Activated CD4-positive, CD25-positive, alpha-beta regulatory T cell treated with anti-CD3 and anti-CD28 coated beads, Interleukin-2, amount 50 U/mL, for 24 hours (primary cell): ENCODE measurements around the gene HDC.

Source experiments
- ATAC-seq, 2 donors: fragments of 150-1000 bp; cut with Tn5 transposase; one replicate each; pipeline ENCODE4 v1.10.0; 2021; ENCODE audit warnings: mild to moderate bottlenecking in 1 of 2, moderate library complexity in 1 of 2

The HDC gene

GRCh38 chr15:50224606-50225005, 40.9 kb downstream of the HDC start:
- no peak for ATAC-seq

DNA sequence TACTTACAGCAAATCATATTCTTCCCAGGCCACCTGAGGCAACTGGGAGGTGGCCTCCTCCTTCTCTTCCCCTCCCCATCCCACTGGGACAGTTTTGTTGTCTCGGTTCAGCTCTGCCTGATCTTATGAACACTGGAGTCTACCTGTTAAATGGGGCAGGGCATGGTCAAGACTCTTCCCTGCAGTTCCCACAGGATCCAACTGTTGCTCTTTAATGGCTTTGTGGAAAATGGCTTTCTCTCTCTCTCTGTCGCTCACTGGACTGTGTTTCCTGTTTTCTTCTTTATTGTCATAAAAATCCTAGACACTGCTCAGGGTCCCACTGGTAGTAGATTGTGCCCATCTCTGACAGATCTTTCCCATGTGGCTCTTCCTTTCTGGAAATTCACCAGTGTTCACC, 43.3 kb downstream of the HDC start:
- ATAC-seq: no peak

DNA sequence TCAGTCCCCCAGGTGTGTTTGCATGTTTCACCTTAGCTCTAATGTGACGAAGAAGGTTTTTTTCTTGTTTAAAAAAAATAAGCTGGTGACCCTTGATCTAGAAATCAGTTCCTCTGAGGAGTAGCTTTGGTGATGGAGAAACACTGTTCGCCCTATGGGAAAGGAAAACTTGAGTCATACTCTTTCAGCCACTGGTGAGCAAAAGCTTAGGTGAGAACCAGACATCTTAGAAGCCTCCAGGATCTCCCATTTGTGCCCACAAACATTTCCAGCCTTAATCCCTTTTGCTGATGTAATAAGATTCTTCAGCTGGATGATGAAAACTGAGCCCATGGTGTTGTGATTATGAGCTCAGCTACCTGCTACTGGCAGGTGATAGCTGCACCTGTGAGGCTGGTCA, 45.7 kb downstream of the HDC start:
- ATAC-seq: no peak

DNA sequence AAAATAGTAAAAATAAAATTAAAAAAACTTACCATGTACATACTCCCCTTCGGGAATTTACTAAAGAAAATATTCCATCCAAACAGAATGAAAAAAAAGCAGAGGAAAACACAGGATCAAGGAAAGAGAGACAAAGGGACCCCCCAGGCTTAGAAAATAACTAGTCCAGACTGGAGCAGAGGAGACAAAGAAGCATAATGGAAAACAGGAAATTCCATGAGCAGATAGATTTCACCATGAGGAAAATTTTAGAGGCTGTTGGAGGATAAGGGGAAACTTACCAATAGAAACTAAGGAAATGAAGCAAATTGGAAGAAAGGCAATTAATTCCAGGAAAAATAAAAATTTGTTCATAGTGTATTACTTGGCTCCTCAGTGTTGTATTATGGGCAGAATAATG, 46.8 kb downstream of the HDC start:
- ATAC-seq: no peak

GRCh38 chr15:50218291-50218690, 47.2 kb downstream of the HDC start:
- ATAC-seq: no peak

- no peak for ATAC-seq
These were observed 54.9 kb downstream of the HDC start for GRCh38 chr15:50210462-50211157.

DNA sequence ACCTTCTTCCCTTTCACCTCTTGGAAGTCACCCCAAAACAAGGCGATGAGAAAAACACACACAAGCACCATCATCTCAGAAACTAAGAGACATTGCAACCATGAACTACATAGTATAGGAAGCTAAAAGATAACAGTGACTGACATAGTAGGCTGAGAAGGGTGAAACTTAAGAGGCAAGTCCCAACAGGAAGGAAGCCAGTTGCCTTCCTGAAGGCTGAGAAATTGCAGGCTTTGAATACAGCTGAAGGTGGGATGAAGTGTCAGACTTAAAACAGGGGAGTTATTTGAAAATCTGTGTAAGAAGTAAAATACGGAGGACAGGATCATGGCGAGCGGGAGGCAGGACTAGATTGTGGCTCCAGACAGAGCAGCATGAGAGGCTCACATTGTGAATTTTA, 55.7 kb downstream of the HDC start:
- no peak for ATAC-seq

- ATAC-seq: no peak
These were observed 59.5 kb downstream of the HDC start for GRCh38 chr15:50206020-50206419.

DNA sequence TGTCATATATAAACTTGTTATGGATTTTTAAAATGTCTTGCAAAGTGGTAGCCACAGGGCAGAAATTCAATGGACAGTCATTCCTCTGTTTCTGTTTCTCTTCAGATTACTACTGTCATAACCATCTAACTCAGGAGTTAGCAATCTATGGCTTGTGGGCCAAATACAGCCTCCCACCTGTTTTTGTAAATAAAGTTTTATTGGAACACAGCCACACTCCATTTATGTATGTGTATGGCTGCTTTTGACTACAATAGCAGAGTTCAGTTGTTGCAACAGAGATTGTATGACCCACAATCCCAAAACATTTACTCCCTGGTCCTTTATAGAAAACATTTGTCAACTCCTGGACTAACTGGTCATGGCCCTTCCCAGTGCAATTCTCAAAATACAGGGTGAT, 63.5 kb downstream of the HDC start:
- ATAC-seq: no peak

- no peak for ATAC-seq
These were observed 72.5 kb downstream of the HDC start for GRCh38 chr15:50192926-50193620.

DNA sequence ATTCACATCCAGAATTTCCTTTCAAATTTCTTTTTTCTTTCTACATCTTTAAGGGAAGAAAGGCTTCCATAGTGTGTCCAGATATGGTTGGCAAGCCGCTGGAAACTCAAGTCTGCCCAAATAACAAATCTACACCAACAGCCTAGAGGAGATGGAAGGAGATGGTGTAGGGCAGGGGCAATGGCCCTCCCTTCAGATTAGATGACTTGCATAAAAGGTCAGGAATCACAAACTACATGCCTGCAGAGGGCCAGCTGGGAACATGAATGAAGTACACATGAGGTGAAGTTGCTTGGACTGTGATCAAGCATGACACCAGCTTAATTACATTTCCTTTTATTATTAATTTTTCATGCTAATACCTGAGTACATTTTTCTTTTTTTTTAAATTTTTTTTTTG, 73.4 kb downstream of the HDC start:
- ATAC-seq: no peak
